GM12891 (cell line): ENCODE results near the gene TMEM255A.

Source experiments
- POLR2A ChIP-seq: IDR thresholded peaks from 2 replicates; pipeline ENCODE4 v1.6.1; 2011; ENCODE audit warnings: low read depth, low read length, control low read depth
- TAF1 ChIP-seq: IDR thresholded peaks from 2 replicates; pipeline ENCODE4 v1.6.1; 2011; ENCODE audit warnings: low read depth, low read length, control low read depth

GRCh38 chrX:120274145-120274544, 37.1 kb downstream of the TMEM255A start:
- TF ChIP-seq POLR2A (no peak), TAF1 (no peak)
